Urothelium cell line (cell line): ENCODE data around the gene PCDHGB5.
"Not testable (repeated sequence)": the region's sequence is repeated elsewhere in the genome, so short reads cannot be mapped to it uniquely, and the experiment has no call there.

ENCODE experiments used
- DNase-seq: peaks from one replicate; pipeline ENCODE4 v3.0.0; 2011; ENCODE audit warnings: low spot score, mixed read lengths
- FAIRE-seq: peaks from 2 replicates; lab custom pipeline; 2011; peaks lifted over from hg19 to GRCh38; lab: Jason Lieb, UNC

Gene PCDHGB5

DNA sequence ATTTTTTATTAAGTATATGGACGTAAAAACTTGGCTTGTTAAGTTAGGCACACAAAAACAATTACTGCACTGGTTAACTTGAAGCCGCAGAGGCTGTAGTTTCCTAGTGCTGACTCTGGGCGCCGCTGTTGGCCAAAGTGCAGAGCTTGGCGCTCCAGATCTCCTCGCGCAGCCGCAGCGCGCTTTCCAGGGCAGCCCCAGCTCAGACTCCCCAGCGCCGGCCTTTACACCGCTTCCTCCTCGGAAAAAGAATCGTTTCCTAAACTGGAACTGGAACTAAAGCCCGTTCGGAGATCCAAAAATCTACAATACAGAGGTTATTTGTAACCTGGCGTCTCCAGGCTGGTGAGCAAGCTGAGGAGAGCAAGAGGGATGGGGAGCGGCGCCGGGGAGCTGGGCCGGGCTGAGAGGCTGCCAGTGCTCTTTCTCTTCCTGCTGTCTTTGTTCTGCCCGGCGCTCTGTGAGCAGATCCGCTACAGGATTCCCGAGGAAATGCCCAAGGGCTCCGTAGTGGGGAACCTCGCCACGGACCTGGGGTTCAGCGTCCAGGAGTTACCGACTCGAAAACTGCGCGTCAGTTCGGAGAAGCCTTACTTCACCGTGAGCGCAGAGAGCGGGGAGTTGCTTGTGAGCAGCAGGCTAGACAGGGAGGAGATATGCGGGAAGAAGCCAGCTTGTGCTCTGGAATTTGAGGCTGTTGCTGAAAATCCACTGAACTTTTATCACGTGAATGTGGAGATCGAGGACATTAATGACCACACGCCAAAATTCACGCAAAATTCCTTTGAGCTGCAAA lies at the start of gene PCDHGB5:
PCDHGB5 (plus strand) TSS at position 192 of the 796 bp plus-strand sequence; CDS start at position 373, 181 bp downstream.
- FAIRE-seq = not testable (repeated sequence)
- DNase-seq = peak; percentile 12

DNA sequence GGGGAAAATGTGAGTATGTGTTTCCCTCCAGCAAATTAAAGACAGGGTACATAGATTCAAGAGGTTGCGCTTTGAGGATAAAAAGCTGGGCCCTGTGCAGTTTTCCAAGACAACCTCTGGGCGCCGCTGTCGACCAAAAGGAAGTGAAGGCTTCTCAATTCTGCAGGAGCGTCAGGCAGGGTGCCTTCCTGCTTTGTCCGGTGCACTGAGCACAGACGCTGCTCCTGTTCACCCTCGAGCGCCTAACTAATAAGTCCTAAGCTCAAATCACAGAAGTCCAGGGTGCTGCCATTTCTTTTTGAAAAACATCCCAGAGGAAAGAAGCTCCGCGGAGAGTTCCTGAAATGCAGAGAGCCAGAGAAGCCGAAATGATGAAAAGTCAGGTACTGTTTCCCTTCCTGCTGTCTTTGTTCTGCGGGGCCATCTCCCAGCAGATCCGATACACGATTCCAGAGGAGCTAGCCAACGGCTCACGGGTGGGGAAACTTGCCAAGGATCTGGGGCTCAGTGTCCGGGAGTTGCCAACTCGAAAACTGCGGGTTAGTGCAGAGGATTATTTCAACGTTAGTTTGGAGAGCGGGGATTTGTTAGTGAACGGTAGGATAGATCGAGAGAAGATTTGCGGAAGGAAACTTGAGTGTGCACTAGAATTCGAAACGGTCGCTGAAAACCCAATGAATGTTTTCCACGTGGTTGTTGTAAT lies 47.7 kb upstream of the PCDHGB5 start, which contains the start of gene PCDHGB1:
PCDHGB1 (plus strand) TSS at position 183 of the 703 bp plus-strand sequence; CDS start at position 345, 162 bp downstream.
- DNase-seq = peak; percentile 69
- no peak for FAIRE-seq

DNA sequence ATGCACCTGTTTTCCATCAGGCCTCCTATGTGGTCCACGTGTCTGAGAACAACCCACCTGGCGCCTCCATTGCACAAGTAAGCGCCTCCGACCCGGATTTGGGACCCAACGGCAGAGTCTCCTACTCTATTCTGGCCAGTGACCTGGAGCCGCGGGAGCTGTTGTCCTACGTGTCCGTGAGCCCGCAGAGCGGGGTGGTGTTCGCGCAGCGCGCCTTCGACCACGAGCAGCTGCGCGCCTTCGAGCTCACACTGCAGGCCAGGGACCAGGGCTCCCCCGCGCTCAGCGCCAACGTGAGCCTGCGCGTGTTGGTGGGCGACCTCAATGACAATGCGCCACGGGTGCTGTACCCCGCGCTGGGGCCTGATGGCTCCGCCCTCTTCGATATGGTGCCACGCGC lies 46.2 kb upstream of the PCDHGB5 start:
- no peak for FAIRE-seq
- no peak for DNase-seq

DNA sequence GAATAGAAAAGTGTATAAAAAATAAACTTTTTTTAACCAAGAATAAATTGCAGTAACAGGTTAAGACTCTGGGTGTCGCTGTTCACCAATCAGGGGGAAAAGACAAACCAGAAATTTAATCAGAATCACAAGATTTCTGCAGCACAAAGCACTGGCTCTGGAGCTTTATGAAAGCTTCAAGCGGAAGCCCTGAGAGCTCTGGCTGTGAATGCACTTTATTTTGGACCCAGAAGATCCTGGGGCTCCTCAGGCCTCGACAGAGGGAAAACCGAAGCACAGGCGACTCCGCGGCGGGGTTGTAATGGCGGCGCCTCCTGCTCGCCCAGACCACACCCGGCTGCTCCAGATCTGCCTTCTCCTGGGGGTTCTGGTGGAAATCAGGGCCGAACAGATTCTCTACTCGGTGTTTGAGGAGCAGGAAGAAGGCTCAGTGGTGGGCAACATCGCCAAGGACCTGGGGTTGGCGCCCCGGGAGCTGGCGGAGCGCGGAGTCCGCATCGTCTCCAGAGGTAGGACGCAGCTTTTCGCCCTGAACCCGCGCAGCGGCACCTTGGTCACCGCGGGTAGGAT lies 42.8 kb upstream of the PCDHGB5 start, which contains the start of gene PCDHGA4:
PCDHGA4 (plus strand) TSS at position 122 of the 570 bp plus-strand sequence; CDS start at position 209, 87 bp downstream.
- DNase-seq = no peak
- FAIRE-seq = no peak

DNA sequence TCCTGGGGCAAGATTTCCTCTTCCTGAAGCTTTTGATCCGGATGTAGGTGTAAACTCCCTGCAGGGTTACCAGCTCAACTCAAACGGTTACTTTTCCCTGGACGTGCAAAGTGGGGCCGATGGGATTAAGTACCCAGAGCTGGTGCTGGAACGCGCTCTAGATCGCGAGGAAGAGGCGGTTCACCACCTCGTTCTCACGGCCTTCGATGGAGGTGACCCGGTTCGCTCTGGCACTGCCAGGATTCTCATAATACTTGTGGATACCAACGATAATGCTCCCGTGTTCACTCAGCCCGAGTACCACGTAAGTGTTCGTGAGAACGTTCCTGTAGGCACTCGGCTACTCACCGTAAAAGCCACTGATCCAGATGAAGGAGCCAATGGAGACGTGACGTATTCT lies 42.1 kb upstream of the PCDHGB5 start:
- FAIRE-seq = no peak
- DNase-seq = no peak

DNA sequence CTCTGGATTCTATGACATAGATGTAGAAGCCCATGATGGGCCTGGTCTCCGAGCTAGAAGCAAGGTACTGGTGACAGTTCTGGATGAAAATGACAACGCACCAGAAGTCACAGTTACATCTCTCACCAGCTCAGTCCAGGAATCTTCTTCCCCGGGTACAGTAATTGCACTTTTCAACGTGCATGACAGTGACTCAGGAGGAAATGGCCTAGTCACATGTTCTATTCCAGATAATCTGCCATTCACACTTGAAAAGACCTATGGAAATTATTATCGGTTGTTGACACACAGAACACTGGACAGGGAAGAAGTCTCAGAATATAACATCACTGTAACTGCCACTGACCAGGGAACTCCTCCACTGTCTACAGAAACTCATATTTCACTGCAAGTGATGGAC lies 41.6 kb upstream of the PCDHGB5 start:
- FAIRE-seq = no peak
- no peak for DNase-seq

DNA sequence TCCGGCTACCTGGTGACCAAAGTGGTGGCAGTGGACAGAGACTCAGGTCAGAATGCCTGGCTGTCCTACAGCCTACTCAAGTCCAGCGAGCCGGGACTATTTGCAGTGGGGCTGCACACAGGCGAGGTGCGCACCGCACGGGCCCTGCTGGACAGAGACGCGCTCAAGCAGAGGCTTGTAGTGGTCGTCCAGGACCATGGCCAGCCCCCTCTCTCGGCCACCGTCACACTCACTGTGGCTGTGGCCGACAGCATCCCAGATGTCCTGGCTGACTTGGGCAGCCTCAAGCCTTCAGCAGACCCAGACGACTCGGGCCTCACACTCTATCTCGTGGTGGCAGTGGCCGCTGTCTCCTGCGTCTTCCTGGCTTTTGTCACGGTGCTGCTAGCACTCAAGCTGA lies 40.8 kb upstream of the PCDHGB5 start:
- DNase-seq (no peak), FAIRE-seq (no peak)

DNA sequence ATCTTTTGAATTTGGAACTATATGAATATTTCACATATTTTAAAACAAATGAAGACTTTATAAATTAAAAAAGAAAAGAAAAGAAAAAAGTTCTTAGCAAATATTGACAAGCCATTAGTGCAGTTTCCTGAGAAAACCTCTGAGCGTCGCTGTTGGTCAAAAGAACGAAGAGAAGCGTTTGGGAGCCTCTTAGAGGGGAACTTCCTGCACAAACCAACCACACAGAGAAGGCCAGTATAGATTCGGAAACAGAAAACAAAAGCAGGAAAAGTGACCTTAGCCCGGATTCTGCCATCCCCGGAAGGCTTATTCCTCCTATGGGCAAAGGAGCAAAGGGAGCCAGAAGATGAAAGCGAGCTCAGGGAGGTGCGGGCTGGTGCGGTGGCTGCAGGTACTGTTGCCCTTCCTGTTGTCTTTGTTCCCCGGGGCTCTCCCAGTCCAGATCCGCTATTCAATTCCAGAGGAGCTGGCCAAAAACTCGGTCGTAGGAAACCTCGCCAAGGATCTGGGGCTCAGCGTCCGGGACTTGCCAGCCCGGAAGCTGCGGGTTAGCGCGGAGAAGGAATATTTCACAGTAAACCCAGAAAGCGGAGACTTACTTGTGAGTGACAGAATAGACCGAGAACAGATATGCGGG lies 37.8 kb upstream of the PCDHGB5 start, which contains the start of gene PCDHGB2:
PCDHGB2 (plus strand) TSS at position 205 of the 637 bp plus-strand sequence; CDS start at position 347, 142 bp downstream.
- FAIRE-seq (no peak), DNase-seq (no peak)

DNA sequence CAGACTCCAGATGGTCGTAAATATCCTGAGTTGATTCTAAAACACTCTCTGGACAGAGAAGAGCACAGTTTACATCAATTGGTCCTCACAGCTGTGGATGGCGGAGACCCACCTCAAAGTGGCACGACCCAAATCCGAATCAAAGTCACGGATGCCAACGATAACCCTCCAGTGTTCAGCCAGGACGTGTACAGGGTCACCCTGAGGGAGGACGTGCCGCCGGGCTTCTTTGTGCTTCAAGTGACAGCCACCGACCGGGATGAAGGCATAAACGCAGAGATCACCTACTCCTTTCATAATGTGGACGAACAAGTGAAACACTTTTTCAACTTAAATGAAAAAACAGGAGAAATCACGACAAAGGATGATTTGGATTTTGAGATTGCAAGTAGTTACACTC lies 37.1 kb upstream of the PCDHGB5 start:
- DNase-seq (no peak), FAIRE-seq (no peak)

DNA sequence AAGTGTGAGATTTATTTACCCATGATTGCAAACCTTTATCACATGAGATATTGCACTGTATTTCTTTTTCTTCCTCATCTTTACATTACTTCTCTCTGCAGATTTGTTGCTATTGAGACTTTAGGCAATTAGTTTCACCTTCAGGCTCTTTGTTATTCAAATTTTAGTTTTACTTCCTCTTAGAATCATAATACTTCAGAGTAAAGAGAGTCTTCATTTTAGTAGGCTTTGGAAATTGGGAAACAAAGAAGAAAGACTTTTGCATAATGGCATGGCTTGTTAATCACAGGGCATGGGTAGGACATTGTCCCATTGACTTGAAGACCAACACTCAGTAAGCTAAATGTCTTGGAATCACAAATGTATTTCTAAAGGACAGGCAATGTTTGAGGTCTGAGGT lies 35.0 kb upstream of the PCDHGB5 start:
- no peak for FAIRE-seq

DNA sequence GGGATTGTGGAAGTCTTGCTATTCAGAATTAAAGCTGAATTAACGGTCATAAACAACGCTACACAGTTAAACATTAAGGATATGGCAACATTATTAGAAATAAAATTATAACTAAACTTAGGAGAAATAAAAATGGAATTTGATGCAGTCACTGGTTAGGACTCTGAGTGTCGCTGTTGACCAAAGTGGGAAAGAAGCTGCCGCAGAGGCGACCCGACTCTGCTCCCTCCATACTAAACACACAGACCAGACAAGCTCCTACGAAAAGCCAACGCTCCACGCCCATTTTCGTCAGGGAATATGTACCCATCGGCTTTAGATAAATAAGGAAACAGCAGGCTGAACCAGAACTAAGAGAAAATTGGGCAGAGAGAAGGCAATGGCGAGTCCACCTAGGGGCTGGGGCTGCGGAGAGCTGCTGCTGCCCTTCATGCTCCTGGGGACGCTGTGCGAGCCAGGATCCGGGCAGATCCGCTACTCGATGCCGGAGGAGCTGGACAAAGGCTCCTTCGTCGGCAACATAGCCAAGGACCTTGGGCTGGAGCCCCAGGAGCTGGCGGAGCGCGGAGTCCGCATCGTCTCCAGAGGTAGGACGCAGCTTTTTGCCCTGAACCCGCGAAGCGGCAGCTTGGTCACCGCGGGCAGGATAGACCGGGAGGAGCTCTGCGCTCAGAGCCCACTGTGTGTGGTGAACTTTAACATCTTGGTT lies 33.6 kb upstream of the PCDHGB5 start, which contains the start of gene PCDHGA5:
PCDHGA5 (plus strand) TSS at position 211 of the 709 bp plus-strand sequence; CDS start at position 380, 169 bp downstream.
- FAIRE-seq (no peak), DNase-seq (no peak)

More for the DNA sequence above, 35.0 kb upstream of the PCDHGB5 start:
- DNase-seq = no peak

DNA sequence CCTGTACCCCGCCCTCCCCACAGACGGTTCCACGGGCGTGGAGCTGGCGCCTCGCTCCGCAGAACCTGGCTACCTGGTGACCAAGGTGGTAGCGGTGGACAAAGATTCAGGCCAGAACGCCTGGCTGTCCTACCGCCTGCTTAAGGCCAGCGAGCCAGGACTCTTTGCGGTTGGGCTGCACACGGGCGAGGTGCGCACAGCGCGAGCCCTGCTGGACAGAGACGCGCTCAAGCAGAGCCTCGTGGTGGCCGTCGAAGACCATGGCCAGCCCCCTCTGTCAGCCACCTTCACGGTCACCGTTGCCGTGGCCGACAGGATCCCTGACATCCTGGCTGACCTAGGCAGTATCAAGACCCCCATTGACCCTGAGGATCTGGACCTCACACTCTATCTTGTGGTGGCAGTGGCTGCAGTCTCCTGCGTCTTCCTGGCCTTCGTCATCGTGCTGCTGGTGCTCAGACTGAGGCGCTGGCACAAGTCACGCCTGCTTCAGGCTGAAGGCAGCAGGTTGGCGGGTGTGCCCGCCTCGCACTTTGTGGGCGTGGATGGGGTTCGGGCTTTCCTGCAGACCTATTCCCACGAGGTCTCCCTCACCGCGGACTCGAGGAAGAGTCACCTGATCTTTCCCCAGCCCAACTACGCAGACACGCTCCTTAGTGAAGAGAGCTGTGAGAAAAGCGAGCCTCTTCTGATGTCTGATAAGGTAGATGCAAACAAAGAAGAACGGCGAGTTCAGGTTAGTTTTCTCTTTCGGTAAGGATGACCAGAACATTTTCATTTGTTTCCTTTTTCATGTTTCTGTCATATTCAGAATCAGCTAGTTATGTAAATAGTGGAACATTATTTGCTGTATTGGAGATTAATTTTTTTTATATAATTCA lies 31.5 kb upstream of the PCDHGB5 start:
- no peak for DNase-seq
- FAIRE-seq = no peak

DNA sequence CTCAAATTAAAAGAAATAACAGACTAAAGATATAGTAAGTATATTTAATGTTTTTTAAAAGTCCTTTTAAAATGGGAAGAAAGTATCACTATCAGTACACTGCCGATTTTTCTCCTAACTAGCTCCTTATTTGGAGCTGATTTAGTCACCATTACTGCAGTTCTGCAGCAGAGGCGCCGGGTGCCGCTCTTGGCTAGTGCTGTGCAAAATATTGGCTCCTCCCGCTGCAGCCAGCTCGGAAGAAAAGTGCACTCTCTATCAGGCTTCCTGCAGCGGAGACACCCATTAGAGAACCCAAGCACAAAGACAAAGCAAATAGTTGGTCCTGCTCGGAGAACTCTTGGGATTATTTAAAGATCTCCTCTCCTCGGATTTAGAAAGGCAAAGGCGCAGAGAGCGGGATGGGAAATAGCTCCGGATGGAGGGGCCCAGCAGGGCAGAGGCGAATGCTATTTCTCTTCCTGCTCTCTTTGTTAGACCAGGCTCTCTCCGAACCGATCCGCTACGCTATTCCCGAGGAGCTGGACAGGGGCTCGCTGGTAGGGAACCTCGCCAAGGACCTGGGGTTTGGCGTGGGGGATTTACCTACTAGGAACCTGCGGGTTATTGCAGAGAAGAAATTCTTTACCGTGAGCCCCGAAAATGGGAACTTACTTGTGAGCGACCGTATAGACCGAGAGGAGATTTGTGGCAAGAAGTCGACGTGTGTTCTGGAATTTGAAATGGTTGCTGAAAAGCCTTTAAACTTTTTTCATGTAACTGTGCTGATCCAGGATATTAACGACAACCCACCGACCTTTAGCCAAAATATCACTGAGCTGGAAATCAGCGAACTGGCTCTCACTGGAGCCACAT lies 27.5 kb upstream of the PCDHGB5 start, which contains the start of gene PCDHGB3:
PCDHGB3 (plus strand) TSS at position 249 of the 855 bp plus-strand sequence; CDS start at position 402, 153 bp downstream.
- DNase-seq (no peak), FAIRE-seq (no peak)

DNA sequence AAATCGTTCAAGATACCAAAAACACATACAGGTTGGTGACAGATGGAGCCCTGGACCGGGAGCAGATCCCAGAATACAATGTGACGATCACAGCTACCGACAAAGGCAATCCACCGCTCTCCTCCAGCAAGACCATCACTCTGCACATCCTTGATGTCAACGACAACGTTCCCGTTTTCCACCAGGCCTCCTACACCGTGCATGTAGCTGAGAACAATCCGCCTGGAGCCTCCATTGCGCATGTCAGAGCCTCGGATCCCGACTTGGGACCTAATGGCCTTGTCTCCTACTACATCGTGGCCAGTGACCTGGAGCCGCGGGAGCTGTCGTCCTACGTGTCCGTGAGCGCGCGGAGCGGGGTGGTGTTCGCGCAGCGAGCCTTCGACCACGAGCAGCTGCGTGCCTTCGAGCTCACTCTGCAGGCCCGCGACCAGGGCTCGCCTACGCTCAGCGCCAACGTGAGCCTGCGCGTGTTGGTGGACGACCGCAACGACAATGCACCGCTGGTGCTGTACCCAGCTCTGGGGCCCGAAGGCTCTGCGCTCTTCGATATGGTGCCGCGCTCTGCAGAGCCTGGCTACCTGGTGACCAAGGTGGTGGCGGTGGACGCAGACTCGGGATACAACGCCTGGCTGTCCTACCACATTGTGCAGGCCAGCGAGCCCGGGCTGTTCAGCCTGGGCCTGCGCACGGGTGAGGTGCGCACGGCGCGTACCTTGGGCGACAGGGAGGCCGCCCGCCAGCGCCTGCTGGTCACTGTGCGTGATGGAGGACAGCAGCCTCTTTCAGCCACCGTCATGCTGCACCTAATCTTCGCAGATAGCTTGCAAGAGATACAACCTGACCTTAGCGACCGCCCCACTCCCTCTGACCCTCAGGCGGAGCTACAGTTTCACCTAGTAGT lies 25.9 kb upstream of the PCDHGB5 start:
- FAIRE-seq = no peak
- DNase-seq = no peak

DNA sequence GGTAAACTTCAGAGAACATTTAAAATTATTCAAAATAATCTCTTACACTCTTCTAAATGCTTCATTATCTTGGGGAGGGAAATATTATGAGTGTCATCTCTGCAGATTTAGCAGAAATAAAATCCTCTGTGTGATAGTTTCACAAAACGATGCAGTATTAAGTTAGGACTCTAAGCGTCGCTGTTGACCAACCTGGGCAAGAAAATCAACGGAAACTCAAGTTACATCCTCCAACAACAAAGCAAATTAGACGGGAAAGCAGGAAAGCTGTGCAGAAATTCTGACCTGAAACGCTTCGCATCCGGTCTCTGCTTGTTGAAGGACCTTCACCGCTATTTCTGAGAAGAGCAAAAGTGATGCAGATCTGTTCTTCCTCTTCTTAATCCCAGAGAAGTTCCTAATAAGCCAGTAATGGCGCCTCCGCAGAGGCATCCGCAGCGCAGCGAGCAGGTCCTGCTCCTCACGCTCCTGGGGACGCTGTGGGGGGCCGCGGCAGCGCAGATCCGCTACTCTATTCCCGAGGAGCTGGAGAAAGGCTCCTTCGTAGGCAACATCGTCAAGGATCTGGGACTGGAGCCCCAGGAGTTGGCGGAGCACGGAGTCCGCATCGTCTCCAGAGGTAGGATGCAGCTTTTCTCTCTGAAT lies 24.0 kb upstream of the PCDHGB5 start, which contains the start of gene PCDHGA6:
PCDHGA6 (plus strand) TSS at position 219 of the 645 bp plus-strand sequence; CDS start at position 412, 193 bp downstream.
- FAIRE-seq (no peak), DNase-seq (no peak)

DNA sequence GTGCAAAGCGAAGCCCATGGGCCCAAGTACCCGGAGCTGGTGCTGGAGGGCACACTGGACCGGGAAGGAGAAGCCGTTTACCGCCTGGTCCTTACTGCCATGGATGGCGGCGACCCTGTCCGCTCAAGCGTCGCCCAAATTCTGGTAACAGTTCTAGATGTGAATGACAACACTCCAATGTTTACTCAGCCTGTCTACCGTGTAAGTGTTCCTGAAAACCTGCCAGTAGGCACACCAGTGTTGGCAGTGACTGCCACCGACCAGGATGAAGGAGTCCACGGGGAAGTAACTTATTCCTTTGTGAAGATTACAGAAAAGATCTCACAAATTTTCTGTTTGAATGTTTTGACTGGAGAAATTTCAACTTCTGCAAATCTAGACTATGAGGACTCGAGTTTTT lies 23.1 kb upstream of the PCDHGB5 start:
- no peak for FAIRE-seq
- no peak for DNase-seq
